Transverse colon (tissue), 4 donors: ENCODE measurements around the gene C5orf34. TPM values are rescaled to one million over a fixed set of nuclear protein-coding genes. Genes with fewer than 3 reads are reported as not detected.
"Not testable (repeated sequence)": the region's sequence is repeated elsewhere in the genome, so short reads cannot be mapped to it uniquely, and the experiment has no call there.

Source experiments
- DNase-seq: peaks from one replicate; pipeline ENCODE4 v3.0.0-alpha.2; 2019
- H3K27ac ChIP-seq, 4 donors: fragments of 200-600 bp; sonication (generic); 2 replicates each; pipeline ENCODE4 v1.5.1; 2016 to 2018; ENCODE audit warnings: inconsistent platforms in 4 of 4
- H3K27me3 ChIP-seq: fragments of 200-600 bp; sonication (generic); 2 replicates; pipeline ENCODE4 v1.5.1; 2017; ENCODE audit warnings: inconsistent platforms
- H3K36me3 ChIP-seq, 4 donors: fragments of 200-600 bp; sonication (generic); 2 replicates each; pipeline ENCODE4 v1.5.1; 2017 to 2019; ENCODE audit warnings: inconsistent platforms in 4 of 4
- H3K4me1 ChIP-seq, 4 donors: fragments of 200-600 bp; sonication (generic); 2 replicates each; pipeline ENCODE4 v1.5.1; 2017 to 2020; ENCODE audit warnings: inconsistent platforms in 4 of 4
- H3K4me3 ChIP-seq, 4 donors: fragments of 200-600 bp; sonication (generic); 1 replicate in 1 of 4; 2 replicates in 3 of 4; pipeline versions ENCODE4 v1.5.1 to v1.6.1; 2017 to 2019; ENCODE audit warnings: inconsistent platforms in 4 of 4
- H3K9me3 ChIP-seq, 2 donors: fragments of 200-600 bp; sonication (generic); 2 replicates each; pipeline ENCODE4 v1.5.1; 2017 to 2019; ENCODE audit warnings: inconsistent platforms in 2 of 2
- CTCF ChIP-seq, 5 experiments: fragments of 200-600 bp in 3 of 5; fragments of 450-650 bp in 2 of 5; sonication (generic) in 3 of 5; IDR thresholded peaks; 1 replicate in 2 of 5; 2 replicates in 3 of 5; pipeline ENCODE4 v1.5.1; 2016 to 2017; ENCODE audit warnings: antibody characterized with exemption in 5 of 5, inconsistent platforms in 3 of 5, mild to moderate bottlenecking in 2 of 5, moderate library complexity in 1 of 5
- EP300 ChIP-seq: sonication (generic); formaldehyde crosslinking; IDR thresholded peaks from one replicate; pipeline ENCODE4 v1.6.1; 2017; ENCODE audit warnings: antibody characterized with exemption, low read depth
- POLR2A ChIP-seq: fragments of 450-650 bp; IDR thresholded peaks from one replicate; pipeline ENCODE4 v1.6.1; 2016; ENCODE audit warnings: antibody characterized with exemption, mild to moderate bottlenecking, moderate library complexity
- POLR2AphosphoS5 ChIP-seq, 3 donors: sonication (generic); formaldehyde crosslinking; IDR thresholded peaks; one replicate each; pipeline ENCODE4 v1.6.1; 2016; ENCODE audit warnings: antibody characterized with exemption in 3 of 3
- WGBS, 2 donors: methylation state at CpG; one replicate each; pipeline ENCODE4 v1.1.5; 2018; ENCODE audit warnings: low coverage in 1 of 2; 5-methylcytosine and 5-hydroxymethylcytosine counted together
- in situ Hi-C, 4 donors: fragments of 200-750 bp; cut with MboI; loops; one replicate each; pipeline versions ENCODE4 v1.15.0 to v1.15.1; 2017; ENCODE audit warnings: low sequenced_read_pairs in 3 of 4, low pct_ligation_motif_present in 1 of 4, low pct_unique_long_range_greater_than_20kb in 1 of 4
- intact Hi-C: fragments of 100-400 bp; cut with DNase I; formaldehyde crosslinking; loops from one replicate; pipeline ENCODE4 v1.15.1; 2023; ENCODE audit warnings: low total_unique reads
- total RNA-seq, 4 donors: library from RNA; depleted of rRNA; stranded (reverse); fragments of >200 nt; gene quantifications; one replicate each; pipeline ENCODE4 v1.1.0, GENCODE V29; 2016

Gene C5orf34
- total RNA-seq, 4 donors from 2014 or later = 0.55 to 4.0 (median 3.2) TPM; not detected in 1

- WGBS, 2 donors = 83 to 84% methylated on average over 1 of the region's 1 CpG
- no peaks in the 10 kb centered on the region for H3K9me3 ChIP-seq
- no peak overlapping the region for H3K4me3 ChIP-seq
- peaks cover 0 to 8% (median 3%) of the 10 kb centered on the region in 4 donors for H3K36me3 ChIP-seq
- TF ChIP-seq CTCF (IDR thresholded peaks at IDR 0.05) = no peak
- no peak for TF ChIP-seq EP300
- no peak for TF ChIP-seq POLR2AphosphoS5 (IDR thresholded peaks at IDR 0.05)
- no peak for TF ChIP-seq POLR2A
- in situ Hi-C loops (no loop called here), intact Hi-C loops (no loop called here)
- no peak for DNase-seq
- H3K4me1 ChIP-seq = peaks cover 0 to 4% (median 2%) of the 10 kb centered on the region in 4 donors
- no peak overlapping the region for H3K27ac ChIP-seq
- no peaks in the 10 kb centered on the region for H3K27me3 ChIP-seq
These were observed 5.7 kb upstream of the C5orf34 start for GRCh38 chr5:43520615-43521014.

DNA sequence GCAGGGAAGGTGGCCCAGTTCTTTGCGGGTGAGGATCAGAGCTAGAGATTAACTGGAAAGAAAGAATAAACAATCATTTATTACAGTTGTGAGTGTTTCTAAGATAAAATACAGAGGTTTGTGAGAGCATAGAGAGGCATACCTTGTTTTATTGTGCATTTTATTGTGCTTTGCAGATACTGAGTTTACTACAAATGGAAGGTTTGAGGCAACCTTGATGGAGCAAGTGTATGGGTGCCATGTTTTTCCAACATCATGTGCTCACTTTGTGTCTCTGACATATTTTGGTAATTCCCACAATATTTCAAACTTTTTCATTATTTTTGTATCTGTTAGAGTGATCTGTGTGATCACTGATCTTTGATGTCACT, 715 bp upstream of the C5orf34 start:
- no peaks in the 10 kb centered on the region for H3K9me3 ChIP-seq
- no peak for TF ChIP-seq POLR2A
- no peak for TF ChIP-seq POLR2AphosphoS5 (IDR thresholded peaks at IDR 0.05)
- TF ChIP-seq EP300 = no peak
- TF ChIP-seq CTCF (IDR thresholded peaks at IDR 0.05) = no peak
- peak overlapping the region; percentile 85 to 92 (median 88) for H3K27ac ChIP-seq
- 13 to 14% methylated on average over 1 of the region's 1 CpG for WGBS, 2 donors
- in situ Hi-C loops = no loop called here
- intact Hi-C loops = no loop called here
- DNase-seq = no peak
- H3K4me3 ChIP-seq = peak overlapping the region; percentile 7 to 84 (median 54)
- peaks cover 7 to 24% (median 14%) of the 10 kb centered on the region in 4 donors for H3K4me1 ChIP-seq
- H3K36me3 ChIP-seq = no peaks in the 10 kb centered on the region
- no peaks in the 10 kb centered on the region for H3K27me3 ChIP-seq

DNA sequence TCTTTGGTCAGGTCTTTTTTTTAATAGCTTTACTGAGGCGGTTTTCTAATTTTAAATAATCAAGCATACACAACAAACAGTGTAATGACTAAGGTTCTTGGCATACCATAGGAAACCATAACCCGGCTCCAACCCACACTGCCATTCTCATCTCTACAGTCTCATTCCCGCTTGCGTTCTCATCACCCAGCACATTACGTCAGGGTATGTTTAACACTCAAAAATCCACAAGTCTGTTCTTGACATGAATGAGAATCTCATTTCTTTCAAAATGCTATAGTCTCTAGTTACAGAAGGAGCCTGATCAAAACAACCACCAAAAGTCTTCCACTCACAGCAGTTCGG, 505 bp downstream of the C5orf34 start:
- Histone ChIP-seq H3K36me3 (no peaks in the 10 kb centered on the region), H3K4me1 (peaks cover 7 to 24% (median 14%) of the 10 kb centered on the region in 4 donors), H3K27ac (peak overlapping the region; percentile 85 to 92 (median 88)), H3K9me3 (no peaks in the 10 kb centered on the region), H3K4me3 (peak overlapping the region; percentile 31 to 84 (median 54)), H3K27me3 (no peaks in the 10 kb centered on the region)
- no peak for DNase-seq
- WGBS, 2 donors = 0 to 2% methylated on average over 5 to 6 of the region's 6 CpGs
- TF ChIP-seq CTCF (IDR thresholded peaks at IDR 0.05) (no peak), POLR2A (no peak), POLR2AphosphoS5 (IDR thresholded peaks at IDR 0.05) (no peak), EP300 (no peak)
- intact Hi-C loops (no loop called here), in situ Hi-C loops (no loop called here)

DNA sequence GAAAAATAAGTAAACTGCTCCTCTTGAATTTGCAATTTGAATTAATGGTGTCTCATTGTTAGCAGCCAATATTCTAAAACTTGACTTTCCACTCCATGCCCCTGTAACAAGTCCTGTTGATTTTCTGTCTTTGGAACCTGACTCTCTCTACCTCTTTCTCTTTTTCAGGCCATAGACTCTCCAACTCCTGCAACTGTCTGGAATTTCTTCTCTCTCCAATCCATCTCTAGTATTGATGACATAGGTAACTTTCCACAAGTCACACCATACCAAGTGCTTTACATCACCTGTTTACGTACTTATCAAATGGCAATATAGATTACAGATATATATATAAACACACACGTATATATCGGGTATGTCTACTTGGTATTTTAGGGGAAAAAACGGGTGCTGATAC, 923 bp downstream of the C5orf34 start:
- no peak for DNase-seq
- H3K27me3 ChIP-seq = no peaks in the 10 kb centered on the region
- H3K36me3 ChIP-seq = no peaks in the 10 kb centered on the region
- peak overlapping the region in 3 of 4 donors; percentile 86 to 92 (median 91) for H3K27ac ChIP-seq
- peaks cover 7 to 24% (median 14%) of the 10 kb centered on the region in 4 donors for H3K4me1 ChIP-seq
- intact Hi-C loops = no loop called here
- WGBS, 2 donors = 17 to 31% methylated on average over 4 of the region's 4 CpGs
- H3K4me3 ChIP-seq = peak overlapping the region in 3 of 4 donors; percentile 51 to 84 (median 58)
- in situ Hi-C loops = no loop called here
- no peak for TF ChIP-seq CTCF (IDR thresholded peaks at IDR 0.05)
- TF ChIP-seq EP300 = no peak
- TF ChIP-seq POLR2AphosphoS5 (IDR thresholded peaks at IDR 0.05) = no peak
- no peak for TF ChIP-seq POLR2A
- H3K9me3 ChIP-seq = no peaks in the 10 kb centered on the region

- H3K9me3 ChIP-seq, H3K27me3 ChIP-seq, H3K27ac ChIP-seq, intact Hi-C loops, DNase-seq, H3K4me3 ChIP-seq, H3K36me3 ChIP-seq, in situ Hi-C loops: not testable (repeated sequence)
- H3K4me1 ChIP-seq = peaks cover 7 to 24% (median 14%) of the 10 kb centered on the region in 4 donors
- 95% methylated on average over 32 of the region's 36 CpGs; no CpG with 5 or more reads in 1 of the 2 donors for WGBS, 2 donors
These were observed 3.9 kb downstream of the C5orf34 start for GRCh38 chr5:43511062-43511461.
